ENCODE measurements around the gene NUP210L. TPM values are rescaled to one million over a fixed set of nuclear protein-coding genes. Genes with fewer than 3 reads are reported as not detected.

The NUP210L gene
- total RNA-seq, 1 experiment from 2014 or later = not detected

DNA sequence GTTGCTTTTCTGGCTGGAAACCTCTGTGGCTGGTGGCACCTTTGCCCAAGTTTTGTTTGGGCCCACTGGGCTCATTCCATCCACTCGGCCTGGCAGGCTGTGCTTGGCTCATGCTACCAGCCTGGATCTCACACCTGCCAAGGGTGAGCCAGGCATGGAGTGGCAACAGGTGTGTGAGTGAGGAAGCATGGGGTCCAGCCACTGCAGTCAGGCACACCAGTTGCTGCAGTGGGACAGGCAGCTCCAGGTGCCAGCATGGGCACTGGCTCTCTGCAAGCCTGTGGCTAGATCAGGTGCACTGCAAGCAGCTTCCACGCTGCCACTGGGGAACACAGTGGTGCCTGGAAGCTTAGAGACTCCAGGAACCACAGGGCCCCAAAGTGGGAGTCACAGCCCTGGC, 57.0 kb downstream of the NUP210L start:
- no peaks in the 10 kb centered on the region for H3K9me3 ChIP-seq (ENCODE audit: insufficient read depth, low read depth)
- DNase-seq = no peak
- POLR2A ChIA-PET (ENCODE audit: unreplicated experiment) = no interaction called here
- CTCF ChIA-PET = interaction anchor here (0.6 kb wide), 1 partner anchor 8 kb away, joined by 5 read pairs; no protein-coding TSS in a partner anchor
- no peaks in the 10 kb centered on the region for H4K20me1 ChIP-seq (ENCODE audit: insufficient read depth)
- no peak overlapping the region for H3K27ac ChIP-seq
- intact Hi-C loops (cut with micrococcal nuclease; ENCODE audit: unreplicated experiment) = no loop called here
- H2AFZ ChIP-seq = no peak overlapping the region
- no peaks in the 10 kb centered on the region for H3F3A ChIP-seq (ENCODE audit: insufficient read depth, low read depth)
- no peak overlapping the region for H3K4me3 ChIP-seq
- H3K36me3 ChIP-seq (ENCODE audit: low read depth) = no peaks in the 10 kb centered on the region
- no peak overlapping the region for H3K4me2 ChIP-seq
- no peaks in the 10 kb centered on the region for H3K79me2 ChIP-seq (ENCODE audit: low read depth)
- H3K4me1 ChIP-seq (replicated peaks; ENCODE audit: insufficient read depth) = no peaks in the 10 kb centered on the region
- H3K9me2 ChIP-seq (ENCODE audit: insufficient read depth) = no peaks in the 10 kb centered on the region
- TF ChIP-seq CTCF (conservative IDR thresholded peaks at IDR 0.05) (no peak), EZH2 (IDR thresholded peaks at IDR 0.05; ENCODE audit: low read depth) (no peak)
- no TSS peak for BruUV-seq (replicated peaks)
- H3K27me3 ChIP-seq (ENCODE audit: insufficient read depth, low read depth) = no peaks in the 10 kb centered on the region

DNA sequence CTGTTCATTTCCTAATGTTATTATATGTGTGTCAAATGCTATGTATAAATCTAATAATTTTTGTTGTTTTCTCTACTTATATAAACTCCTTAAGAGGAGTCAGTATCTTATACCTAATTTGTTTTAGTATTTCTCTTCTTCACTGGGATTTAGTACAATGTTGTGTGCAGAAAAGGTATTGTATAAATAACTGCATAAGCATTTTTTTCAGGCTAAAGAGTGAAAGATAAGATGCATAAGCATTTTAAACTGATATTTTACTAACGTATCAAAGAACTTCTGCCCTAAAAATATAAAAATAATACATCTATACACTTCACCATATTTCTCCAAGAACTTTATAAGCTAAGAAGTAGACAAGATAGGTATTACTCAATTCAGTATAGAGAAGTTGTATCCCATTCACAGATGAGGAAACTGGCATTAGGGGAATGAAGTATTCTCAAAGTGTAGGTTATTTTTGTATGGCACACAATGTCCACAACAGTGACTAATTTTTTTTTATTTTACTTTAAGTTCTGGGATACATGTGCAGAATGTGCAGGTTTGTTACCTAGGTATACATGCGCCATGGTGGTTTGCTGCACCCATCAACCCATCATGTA, 59.3 kb downstream of the NUP210L start:
- Histone ChIP-seq H3K4me2 (no peak overlapping the region), H3K9me2 (ENCODE audit: insufficient read depth) (no peaks in the 10 kb centered on the region), H3K4me1 (replicated peaks; ENCODE audit: insufficient read depth) (no peaks in the 10 kb centered on the region), H4K20me1 (ENCODE audit: insufficient read depth) (no peaks in the 10 kb centered on the region), H3F3A (ENCODE audit: insufficient read depth, low read depth) (no peaks in the 10 kb centered on the region), H3K4me3 (no peak overlapping the region), H2AFZ (no peak overlapping the region), H3K27ac (no peak overlapping the region), H3K27me3 (ENCODE audit: insufficient read depth, low read depth) (no peaks in the 10 kb centered on the region), H3K9me3 (ENCODE audit: insufficient read depth, low read depth) (no peaks in the 10 kb centered on the region), H3K79me2 (ENCODE audit: low read depth) (no peaks in the 10 kb centered on the region), H3K36me3 (ENCODE audit: low read depth) (no peaks in the 10 kb centered on the region)
- intact Hi-C loops (cut with micrococcal nuclease; ENCODE audit: unreplicated experiment) = no loop called here
- ChIA-PET CTCF (no interaction called here), POLR2A (ENCODE audit: unreplicated experiment) (no interaction called here)
- TF ChIP-seq CTCF (conservative IDR thresholded peaks at IDR 0.05) = no peak
- TF ChIP-seq EZH2 (IDR thresholded peaks at IDR 0.05; ENCODE audit: low read depth) = no peak
- DNase-seq = no peak
- BruUV-seq (replicated peaks) = no TSS peak

GRCh38 chr1:154094411-154094810, 60.5 kb downstream of the NUP210L start:
- Histone ChIP-seq H3K4me2 (no peak overlapping the region), H3K9me3 (ENCODE audit: insufficient read depth, low read depth) (no peaks in the 10 kb centered on the region), H3K79me2 (ENCODE audit: low read depth) (no peaks in the 10 kb centered on the region), H3K4me3 (no peak overlapping the region), H4K20me1 (ENCODE audit: insufficient read depth) (no peaks in the 10 kb centered on the region), H3K4me1 (replicated peaks; ENCODE audit: insufficient read depth) (no peaks in the 10 kb centered on the region), H3K27ac (no peak overlapping the region), H3K9me2 (ENCODE audit: insufficient read depth) (no peaks in the 10 kb centered on the region), H3F3A (ENCODE audit: insufficient read depth, low read depth) (no peaks in the 10 kb centered on the region), H2AFZ (no peak overlapping the region), H3K27me3 (ENCODE audit: insufficient read depth, low read depth) (no peaks in the 10 kb centered on the region), H3K36me3 (ENCODE audit: low read depth) (no peaks in the 10 kb centered on the region)
- ChIA-PET POLR2A (ENCODE audit: unreplicated experiment) (no interaction called here), CTCF (no interaction called here)
- intact Hi-C loops (cut with micrococcal nuclease; ENCODE audit: unreplicated experiment) = no loop called here
- no TSS peak for BruUV-seq (replicated peaks)
- DNase-seq = no peak
- TF ChIP-seq EZH2 (IDR thresholded peaks at IDR 0.05; ENCODE audit: low read depth) (no peak), CTCF (conservative IDR thresholded peaks at IDR 0.05) (no peak)
